ENCODE measurements around the gene EEF2.
"Not testable (repeated sequence)": the region's sequence is repeated elsewhere in the genome, so short reads cannot be mapped to it uniquely, and the experiment has no call there.

EEF2 gene

GRCh38 chr19:3942790-3943409 lies 42.4 kb downstream of the EEF2 start:
- no peaks in the 10 kb centered on the region for H3K9me3 Mint-ChIP-seq
- peaks cover 3% of the 10 kb centered on the region for H3K4me1 Mint-ChIP-seq (ENCODE audit: low read depth)
- H3K36me3 Mint-ChIP-seq (ENCODE audit: low read depth): no peaks in the 10 kb centered on the region
- DNase-seq (ENCODE audit: low spot score): no peak
- no peak overlapping the region for H3K27ac Mint-ChIP-seq
- H3K4me3 Mint-ChIP-seq: no peak overlapping the region
- no peaks in the 10 kb centered on the region for H3K27me3 Mint-ChIP-seq (ENCODE audit: low read depth)

- not testable (repeated sequence) for H3K27ac Mint-ChIP-seq; H3K36me3 Mint-ChIP-seq (ENCODE audit: low read depth); H3K4me1 Mint-ChIP-seq (ENCODE audit: low read depth); DNase-seq (ENCODE audit: low spot score); H3K9me3 Mint-ChIP-seq; H3K4me3 Mint-ChIP-seq
- H3K27me3 Mint-ChIP-seq (ENCODE audit: low read depth): peaks cover 14% of the 10 kb centered on the region
Observed at GRCh38 chr19:3938300-3938950, 46.8 kb downstream of the EEF2 start.

GRCh38 chr19:3936506-3937442 lies 48.5 kb downstream of the EEF2 start:
- Mint-ChIP-seq H3K27me3 (ENCODE audit: low read depth) (peaks cover 20% of the 10 kb centered on the region), H3K9me3 (no peaks in the 10 kb centered on the region), H3K4me3 (no peak overlapping the region), H3K27ac (no peak overlapping the region), H3K4me1 (ENCODE audit: low read depth) (no peaks in the 10 kb centered on the region), H3K36me3 (ENCODE audit: low read depth) (no peaks in the 10 kb centered on the region)
- DNase-seq (ENCODE audit: low spot score): no peak

GRCh38 chr19:3932931-3933810 lies 52.1 kb downstream of the EEF2 start, which contains the start of gene NMRK2:
TSS of gene NMRK2 (plus strand) at chr19:3933069. CDS start at chr19:3933672, 603 bp downstream.
- H3K4me1 Mint-ChIP-seq (ENCODE audit: low read depth): no peaks in the 10 kb centered on the region
- no peak within 1 kb of the TSS for H3K27ac Mint-ChIP-seq
- no peaks in the 10 kb centered on the region for H3K9me3 Mint-ChIP-seq
- DNase-seq (ENCODE audit: low spot score): no peak
- no peak within 1 kb of the TSS for H3K4me3 Mint-ChIP-seq
- peaks cover 24% of the 10 kb centered on the region for H3K27me3 Mint-ChIP-seq (ENCODE audit: low read depth)
- no peaks in the 10 kb centered on the region for H3K36me3 Mint-ChIP-seq (ENCODE audit: low read depth)

GRCh38 chr19:3931041-3931440 lies 54.2 kb downstream of the EEF2 start:
- H3K4me1 Mint-ChIP-seq (ENCODE audit: low read depth): no peaks in the 10 kb centered on the region
- no peaks in the 10 kb centered on the region for H3K9me3 Mint-ChIP-seq
- H3K27ac Mint-ChIP-seq: no peak overlapping the region
- no peak overlapping the region for H3K4me3 Mint-ChIP-seq
- DNase-seq (ENCODE audit: low spot score): no peak
- no peaks in the 10 kb centered on the region for H3K36me3 Mint-ChIP-seq (ENCODE audit: low read depth)
- H3K27me3 Mint-ChIP-seq (ENCODE audit: low read depth): peaks cover 24% of the 10 kb centered on the region
